CD4-positive, alpha-beta T cell treated with Interleukin-4 for 4 hours (primary cell): Measurements from ENCODE around the gene TLE1.
"Not testable (repeated sequence)": the region's sequence is repeated elsewhere in the genome, so short reads cannot be mapped to it uniquely, and the experiment has no call there.

Experiments used
- DNase-seq: peaks from one replicate; pipeline ENCODE4 v3.0.0-alpha.2; 2020

TLE1 gene

GRCh38 chr9:81652058-81652687 is 37.2 kb downstream of the TLE1 start:
- no peak for DNase-seq

GRCh38 chr9:81650586-81651515 is 38.5 kb downstream of the TLE1 start:
- DNase-seq = no peak

DNA sequence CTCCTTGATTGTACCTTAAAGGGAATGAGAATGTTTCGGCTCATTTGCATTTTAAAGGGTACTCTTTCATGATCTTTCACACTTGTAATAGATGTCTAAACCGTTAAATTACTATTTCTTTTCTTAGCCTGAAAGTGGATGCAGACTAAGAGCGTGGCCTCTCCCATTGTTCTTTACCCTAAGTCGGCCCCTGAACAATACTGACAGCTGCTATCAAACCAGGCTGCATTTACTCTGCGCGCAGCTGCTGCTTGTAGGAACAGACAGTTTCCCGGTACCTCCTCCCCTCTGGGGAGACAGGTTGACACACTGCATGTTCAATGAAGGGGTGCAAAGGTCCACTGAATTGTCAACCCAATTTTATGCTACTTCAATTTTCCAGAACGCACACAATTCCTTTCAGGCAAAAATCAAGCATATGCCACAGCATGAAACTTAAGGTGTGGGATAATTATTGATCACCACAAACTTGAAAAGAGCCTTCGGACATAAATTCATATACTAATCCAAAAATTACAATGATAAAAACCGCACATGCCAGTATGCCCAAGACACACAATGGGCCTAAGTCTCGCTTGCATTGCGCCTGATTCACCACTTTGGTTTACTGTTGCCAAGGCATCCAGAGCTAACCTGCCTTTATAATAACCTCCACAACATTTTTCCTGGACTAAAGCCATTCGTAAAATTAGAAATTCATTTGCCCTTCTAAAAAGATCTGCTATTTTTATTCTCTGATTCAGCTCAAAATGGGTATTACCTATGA is 39.7 kb downstream of the TLE1 start:
- no peak for DNase-seq

DNA sequence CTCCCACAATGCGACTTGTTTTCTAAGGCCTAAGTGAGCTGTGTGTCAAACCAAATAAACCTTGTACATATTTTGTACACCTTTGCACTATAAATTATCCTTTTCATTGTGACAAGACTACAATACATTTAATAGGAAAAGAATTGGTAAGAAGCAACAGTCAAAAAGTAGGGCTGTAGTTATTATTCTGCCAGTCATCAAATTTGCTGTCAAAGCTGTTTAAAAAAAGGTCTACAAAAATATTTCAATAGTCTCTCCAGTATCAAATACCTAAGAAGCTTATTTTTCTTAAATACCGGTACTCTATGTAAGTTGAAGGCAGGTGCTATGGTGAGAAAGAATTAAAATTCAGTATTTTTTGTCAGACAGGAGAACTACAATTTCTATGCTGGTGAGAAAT is 40.5 kb downstream of the TLE1 start:
- DNase-seq = no peak

- no peak for DNase-seq
Observed at GRCh38 chr9:81646337-81646736, 43.0 kb downstream of the TLE1 start.

- not testable (repeated sequence) for DNase-seq
Observed at GRCh38 chr9:81644513-81644912, 44.8 kb downstream of the TLE1 start.

- DNase-seq = no peak
Observed at GRCh38 chr9:81637276-81637675, 52.1 kb downstream of the TLE1 start.

GRCh38 chr9:81636255-81636599 is 53.1 kb downstream of the TLE1 start:
- DNase-seq = no peak

DNA sequence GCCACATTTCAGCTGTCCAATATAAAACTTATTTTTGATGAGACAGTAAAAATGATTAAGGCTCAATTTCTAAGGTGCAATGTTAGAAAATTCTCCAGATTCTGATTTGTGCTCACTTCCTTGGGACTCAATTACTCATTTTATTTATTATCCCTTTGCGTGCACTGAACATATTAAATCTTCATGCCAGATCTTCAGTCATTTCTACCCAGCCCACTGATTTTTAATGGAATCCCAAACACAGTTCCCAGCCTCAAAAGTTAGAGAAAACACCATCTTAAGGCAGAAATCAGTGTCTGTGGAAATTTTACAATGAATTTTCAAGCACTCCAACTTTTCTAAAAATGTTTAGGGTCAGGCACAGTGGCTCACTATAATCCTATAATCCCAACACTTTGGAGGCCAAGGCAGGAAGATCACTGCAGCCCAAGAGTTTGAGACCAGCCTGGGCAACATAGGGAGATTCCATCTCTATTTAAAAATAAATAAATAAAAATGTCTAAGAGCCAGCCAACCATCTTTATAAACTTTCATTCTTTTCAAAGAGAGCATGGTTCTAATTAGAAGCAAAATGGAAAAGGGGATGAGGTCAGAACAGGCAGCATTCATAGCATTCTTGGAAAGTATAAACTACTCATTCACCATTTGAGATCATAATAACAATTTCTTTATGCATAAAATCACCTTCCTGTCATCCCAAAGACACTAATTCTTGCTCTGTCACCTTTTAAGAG is 53.7 kb downstream of the TLE1 start:
- DNase-seq = no peak

DNA sequence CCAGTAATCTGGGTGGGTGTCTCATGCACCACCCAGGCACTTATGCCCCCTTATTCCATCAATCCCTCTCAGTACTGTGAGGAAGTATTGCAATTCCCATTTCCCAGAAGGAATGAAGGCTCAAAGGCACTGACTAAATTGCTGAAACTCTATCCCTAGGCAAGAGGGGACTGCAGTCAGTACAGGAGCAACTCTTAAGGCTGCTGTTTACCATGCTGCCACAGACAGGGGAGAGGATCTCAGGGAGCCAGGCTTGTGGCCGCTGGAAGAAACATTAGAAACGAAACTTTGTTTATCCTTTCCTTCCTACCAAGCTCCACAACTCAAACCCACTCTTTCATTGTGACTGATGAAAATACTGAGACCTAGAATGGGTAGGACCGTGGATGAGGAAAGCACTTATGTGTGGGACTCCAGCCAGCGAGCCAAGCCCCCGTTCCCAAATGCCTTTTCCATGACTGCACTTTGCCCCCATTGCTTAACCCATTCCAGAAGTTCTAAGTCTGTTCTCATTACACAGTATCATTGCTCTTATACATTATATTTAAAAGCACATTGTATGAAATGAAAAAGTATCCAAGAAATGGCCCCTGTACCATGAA is 54.3 kb downstream of the TLE1 start:
- no peak for DNase-seq

DNA sequence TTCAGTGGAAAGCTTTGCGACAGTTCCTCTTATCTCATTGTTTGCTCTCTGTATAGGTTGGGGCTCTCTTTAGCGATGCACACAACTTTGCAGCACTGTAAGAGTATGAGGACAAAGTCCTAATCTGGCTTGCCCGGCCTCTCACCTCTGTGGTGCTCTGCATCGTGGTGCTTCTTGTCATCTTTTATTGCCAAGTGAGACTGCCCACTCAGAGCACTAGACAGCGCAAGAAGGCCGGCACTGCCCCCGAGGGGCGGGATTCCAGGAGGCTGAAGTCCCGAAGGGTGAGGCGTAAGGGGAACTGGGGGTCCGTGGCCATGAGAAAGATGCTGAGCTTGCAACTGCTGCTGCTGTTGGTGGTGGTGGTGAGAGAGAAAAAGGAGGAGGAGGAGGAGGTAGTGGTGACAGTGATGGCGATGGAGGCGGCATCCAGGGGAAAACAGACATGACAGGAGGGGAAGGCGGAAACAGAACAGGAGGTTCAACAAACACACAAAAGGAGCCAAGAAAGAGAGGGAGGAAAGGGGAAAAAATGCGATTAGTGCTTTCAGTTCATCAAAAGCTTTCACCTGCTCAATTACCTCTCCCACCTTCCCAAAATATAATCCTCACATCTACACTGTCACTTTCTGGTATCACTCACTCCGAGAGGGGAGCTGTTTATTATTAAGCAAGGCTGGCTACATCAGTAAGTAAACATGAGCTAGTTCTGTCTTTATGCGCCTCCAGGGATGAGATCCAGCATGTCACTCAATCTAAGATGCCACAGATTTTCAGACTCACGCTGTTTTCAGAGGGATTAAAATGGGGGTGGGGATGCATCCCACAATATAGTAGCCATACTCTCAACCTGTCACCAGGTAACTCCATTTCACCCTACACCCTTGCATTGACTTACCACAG is 55.1 kb downstream of the TLE1 start:
- DNase-seq = no peak

DNA sequence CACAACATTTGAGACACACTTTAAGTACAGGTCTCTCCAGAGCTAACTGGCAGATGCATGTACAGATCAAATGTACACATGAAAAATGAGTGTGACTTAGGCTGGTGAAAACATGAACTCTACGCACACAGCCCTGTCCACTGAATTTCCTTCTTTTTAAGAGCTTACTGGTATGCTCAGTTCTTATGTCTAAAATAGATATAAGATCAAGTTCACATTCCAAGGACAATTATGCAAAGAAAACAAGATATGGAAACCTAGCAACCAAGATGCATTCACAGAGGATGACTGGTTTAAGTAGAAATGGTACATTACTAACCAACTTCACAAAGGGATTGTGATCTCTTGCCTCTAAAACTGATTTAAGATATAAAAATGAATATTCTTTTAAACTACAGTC is 56.7 kb downstream of the TLE1 start:
- no peak for DNase-seq

- no peak for DNase-seq
Observed at GRCh38 chr9:81631218-81631745, 58.1 kb downstream of the TLE1 start.

- no peak for DNase-seq
Observed at GRCh38 chr9:81629440-81629839, 59.9 kb downstream of the TLE1 start.

DNA sequence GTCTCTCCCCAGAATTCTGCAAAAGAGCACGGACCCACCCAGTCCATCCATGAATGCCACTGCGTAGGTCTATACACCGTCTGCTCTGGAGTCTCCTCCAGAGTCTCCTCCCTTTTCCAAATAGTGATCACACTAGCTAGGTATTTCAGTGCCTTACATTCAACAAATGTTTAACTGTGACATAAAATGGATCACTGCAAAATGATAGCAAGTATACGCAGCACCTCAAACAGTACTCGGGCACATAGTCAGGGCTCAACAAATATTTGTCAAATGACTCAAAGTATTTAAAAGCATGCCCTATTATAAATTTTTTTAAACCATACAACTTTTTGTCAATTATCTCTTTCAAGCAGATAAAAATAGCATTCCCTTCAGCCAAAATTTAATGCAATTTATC is 60.5 kb downstream of the TLE1 start:
- no peak for DNase-seq

DNA sequence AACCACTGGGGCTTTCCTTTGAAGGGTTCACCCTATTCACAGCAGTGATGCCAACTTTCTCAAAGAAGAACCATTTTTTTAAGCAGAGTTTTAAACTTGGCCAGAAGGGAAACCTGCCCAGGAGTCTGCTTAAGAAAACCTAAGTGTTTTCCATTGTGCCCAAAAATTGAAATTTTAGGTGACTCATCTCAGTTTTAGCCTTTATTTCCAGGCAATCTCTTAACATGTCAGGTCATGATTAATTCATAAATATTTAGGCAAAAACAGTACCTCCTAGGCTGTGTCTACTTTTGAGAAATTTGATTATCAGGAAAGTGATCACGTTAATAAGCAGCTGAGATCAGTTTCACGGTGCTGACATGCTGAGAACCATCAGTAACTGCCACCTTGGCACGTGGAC is 61.9 kb downstream of the TLE1 start:
- DNase-seq = no peak

DNA sequence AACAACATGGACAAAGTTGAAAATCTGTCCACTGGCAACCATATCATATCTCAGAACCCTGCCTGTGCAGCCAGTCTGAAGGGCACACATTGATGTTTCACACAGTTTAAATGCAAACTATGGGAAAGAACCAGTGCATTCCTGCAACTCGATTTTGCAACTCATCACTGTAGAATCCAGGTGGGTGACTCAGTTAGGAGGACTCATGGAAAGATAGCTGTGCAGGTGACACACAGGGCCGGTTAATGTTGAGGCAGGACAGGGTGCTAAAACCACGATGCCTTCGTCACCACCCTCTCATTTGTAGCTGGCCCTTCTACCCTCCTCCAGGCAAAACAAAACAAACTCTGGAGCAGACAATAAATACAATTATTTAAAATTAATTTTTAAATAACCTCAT is 62.8 kb downstream of the TLE1 start:
- no peak for DNase-seq

GRCh38 chr9:81625969-81626368 is 63.4 kb downstream of the TLE1 start:
- DNase-seq = no peak

GRCh38 chr9:81623778-81624177 is 65.6 kb downstream of the TLE1 start:
- DNase-seq = no peak

DNA sequence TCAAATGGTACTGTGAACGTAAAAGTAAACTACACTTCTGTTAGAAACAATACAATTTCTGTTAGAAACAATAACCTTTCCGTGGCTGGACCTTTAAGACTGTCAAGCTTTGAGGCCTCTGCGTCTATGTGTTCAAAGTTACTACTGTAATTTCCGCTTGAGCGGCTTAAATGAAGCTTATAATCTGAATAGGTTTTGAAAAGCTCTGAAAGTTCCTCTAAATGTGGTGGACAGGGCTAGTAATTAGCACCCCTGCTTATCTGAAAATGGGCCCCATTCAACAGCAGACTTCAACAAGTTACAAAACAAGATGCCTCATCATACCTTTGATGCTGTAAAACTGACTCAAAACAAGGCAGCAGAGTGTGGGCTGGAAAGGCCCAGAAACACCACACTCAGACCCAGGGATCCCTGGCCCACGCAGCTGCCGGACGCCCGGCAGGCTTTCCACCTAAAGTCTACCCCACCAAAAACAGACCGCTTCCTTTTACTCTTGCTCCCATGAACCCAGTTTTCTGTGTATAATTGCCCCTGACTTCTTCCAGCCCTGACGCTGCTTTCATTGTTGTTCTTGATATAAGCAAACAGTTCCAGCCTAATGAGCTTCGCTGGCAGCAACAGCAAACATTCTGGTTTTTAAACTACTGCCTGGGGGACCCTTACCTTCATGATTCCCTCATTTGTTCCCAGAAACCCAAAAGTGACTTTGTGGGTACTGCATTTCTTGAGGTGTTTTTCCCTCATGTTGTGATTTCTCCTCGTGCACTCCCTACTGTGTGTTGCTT is 66.7 kb downstream of the TLE1 start:
- DNase-seq = no peak
